ENCODE data around the gene EIF4A2.

DNA sequence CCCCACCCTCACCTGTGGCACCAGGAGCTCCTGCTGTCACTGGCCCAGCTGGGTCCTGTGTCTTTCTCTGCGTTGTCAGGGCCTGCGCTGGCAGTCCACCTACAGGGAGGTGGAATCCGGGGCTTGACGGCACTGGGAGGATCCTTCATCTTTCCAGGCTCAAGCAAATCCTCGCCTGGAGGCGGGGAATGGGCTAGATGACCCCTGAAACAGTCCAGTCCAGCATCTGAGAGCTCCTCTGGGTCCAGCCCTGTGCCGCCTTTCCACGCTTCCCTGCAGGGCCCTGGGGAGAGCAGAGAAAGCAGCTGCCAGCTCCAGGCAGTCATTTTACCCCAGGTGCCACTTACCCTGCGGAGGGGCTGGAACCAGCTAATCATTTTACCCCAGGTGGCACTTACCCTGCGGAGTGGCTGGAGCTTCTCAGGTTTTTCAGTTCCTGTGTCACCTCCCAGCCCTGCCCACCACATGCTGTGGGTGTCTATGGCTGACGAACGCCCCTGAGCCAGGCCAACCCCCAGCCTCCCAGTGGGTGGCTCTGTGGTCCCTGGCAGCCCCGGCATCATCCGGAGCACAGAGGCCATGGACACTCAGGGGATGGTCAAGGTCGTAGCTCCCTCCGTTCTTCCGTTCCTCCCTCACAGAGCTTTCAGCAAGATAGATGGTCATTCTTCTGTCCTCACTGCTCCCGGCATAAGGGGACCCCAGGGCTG lies 41.2 kb downstream of the EIF4A2 start:
- TF ChIP-seq, protein P1, sequence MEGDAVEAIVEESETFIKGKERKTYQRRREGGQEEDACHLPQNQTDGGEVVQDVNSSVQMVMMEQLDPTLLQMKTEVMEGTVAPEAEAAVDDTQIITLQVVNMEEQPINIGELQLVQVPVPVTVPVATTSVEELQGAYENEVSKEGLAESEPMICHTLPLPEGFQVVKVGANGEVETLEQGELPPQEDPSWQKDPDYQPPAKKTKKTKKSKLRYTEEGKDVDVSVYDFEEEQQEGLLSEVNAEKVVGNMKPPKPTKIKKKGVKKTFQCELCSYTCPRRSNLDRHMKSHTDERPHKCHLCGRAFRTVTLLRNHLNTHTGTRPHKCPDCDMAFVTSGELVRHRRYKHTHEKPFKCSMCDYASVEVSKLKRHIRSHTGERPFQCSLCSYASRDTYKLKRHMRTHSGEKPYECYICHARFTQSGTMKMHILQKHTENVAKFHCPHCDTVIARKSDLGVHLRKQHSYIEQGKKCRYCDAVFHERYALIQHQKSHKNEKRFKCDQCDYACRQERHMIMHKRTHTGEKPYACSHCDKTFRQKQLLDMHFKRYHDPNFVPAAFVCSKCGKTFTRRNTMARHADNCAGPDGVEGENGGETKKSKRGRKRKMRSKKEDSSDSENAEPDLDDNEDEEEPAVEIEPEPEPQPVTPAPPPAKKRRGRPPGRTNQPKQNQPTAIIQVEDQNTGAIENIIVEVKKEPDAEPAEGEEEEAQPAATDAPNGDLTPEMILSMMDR (IDR thresholded peaks at IDR 0.05): no peak
- TF ChIP-seq ELF1 (IDR thresholded peaks at IDR 0.05): no peak
- TF ChIP-seq EP300 (IDR thresholded peaks at IDR 0.05; ENCODE audit: borderline replicate concordance in 1 of 2, low read depth in 1 of 2, low read length in 1 of 2): no peak
- TF ChIP-seq, protein P2, sequence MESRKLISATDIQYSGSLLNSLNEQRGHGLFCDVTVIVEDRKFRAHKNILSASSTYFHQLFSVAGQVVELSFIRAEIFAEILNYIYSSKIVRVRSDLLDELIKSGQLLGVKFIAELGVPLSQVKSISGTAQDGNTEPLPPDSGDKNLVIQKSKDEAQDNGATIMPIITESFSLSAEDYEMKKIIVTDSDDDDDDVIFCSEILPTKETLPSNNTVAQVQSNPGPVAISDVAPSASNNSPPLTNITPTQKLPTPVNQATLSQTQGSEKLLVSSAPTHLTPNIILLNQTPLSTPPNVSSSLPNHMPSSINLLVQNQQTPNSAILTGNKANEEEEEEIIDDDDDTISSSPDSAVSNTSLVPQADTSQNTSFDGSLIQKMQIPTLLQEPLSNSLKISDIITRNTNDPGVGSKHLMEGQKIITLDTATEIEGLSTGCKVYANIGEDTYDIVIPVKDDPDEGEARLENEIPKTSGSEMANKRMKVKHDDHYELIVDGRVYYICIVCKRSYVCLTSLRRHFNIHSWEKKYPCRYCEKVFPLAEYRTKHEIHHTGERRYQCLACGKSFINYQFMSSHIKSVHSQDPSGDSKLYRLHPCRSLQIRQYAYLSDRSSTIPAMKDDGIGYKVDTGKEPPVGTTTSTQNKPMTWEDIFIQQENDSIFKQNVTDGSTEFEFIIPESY (IDR thresholded peaks at IDR 0.05; ENCODE audit: borderline replicate concordance, low read depth): no peak
